ENCODE data around the gene ACRBP. TPM values are rescaled to one million over a fixed set of nuclear protein-coding genes. Genes with fewer than 3 reads are reported as not detected.
A peak's percentile ranks its signal among the peaks of the same experiment; 100 is the strongest.

The ACRBP gene
- total RNA-seq, 2 donors from 2014 or later = 5.1 to 9.1 TPM

DNA sequence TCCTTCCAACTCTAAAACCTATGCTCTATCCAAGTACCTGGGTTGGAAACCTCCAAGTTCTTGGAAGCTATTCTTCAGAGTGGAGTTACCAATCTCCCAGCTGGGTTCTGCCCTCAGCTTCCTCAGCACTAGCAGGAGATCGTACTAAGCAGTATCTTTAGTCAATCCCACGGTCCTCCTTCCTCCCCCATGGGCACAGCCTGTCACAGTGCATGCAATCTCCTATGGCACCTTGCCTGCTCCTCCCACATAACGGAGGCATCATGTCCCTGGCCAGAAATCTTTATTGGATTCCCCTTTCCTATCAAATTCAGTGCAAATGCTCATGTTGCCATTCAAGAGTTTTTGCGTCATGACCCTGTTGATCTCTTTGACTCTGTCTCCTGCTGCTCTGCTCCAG, 6.1 kb downstream of the ACRBP start:
- H3K36me3 ChIP-seq = no peaks in the 10 kb centered on the region
- ATAC-seq (ENCODE audit: insufficient number of reproducible peaks, low FRiP score, low read depth) (no peak), DNase-seq (ENCODE audit: low spot score) (no peak)
- no peaks in the 10 kb centered on the region for H3K4me1 ChIP-seq (ENCODE audit: control insufficient read depth in 1 of 2, low read depth in 2 of 2)
- H3K27me3 ChIP-seq (replicated peaks; ENCODE audit: insufficient read depth) = no peaks in the 10 kb centered on the region
- no peak overlapping the region for H3K4me3 ChIP-seq
- no peak overlapping the region for H3K27ac ChIP-seq
- no peak for TF ChIP-seq CTCF (IDR thresholded peaks at IDR 0.05)
- H3K9me3 ChIP-seq = no peaks in the 10 kb centered on the region

- no peak for ATAC-seq (ENCODE audit: insufficient number of reproducible peaks, low FRiP score, low read depth)
- Histone ChIP-seq H3K36me3 (no peaks in the 10 kb centered on the region), H3K27ac (no peak overlapping the region), H3K27me3 (replicated peaks; ENCODE audit: insufficient read depth) (no peaks in the 10 kb centered on the region), H3K4me3 (no peak overlapping the region), H3K9me3 (no peaks in the 10 kb centered on the region), H3K4me1 (ENCODE audit: control insufficient read depth in 1 of 2, low read depth in 2 of 2) (no peaks in the 10 kb centered on the region)
- no peak for TF ChIP-seq CTCF (IDR thresholded peaks at IDR 0.05)
- no peak for DNase-seq (ENCODE audit: low spot score)
Measured at GRCh38 chr12:6640497-6640896, 6.7 kb downstream of the ACRBP start.

DNA sequence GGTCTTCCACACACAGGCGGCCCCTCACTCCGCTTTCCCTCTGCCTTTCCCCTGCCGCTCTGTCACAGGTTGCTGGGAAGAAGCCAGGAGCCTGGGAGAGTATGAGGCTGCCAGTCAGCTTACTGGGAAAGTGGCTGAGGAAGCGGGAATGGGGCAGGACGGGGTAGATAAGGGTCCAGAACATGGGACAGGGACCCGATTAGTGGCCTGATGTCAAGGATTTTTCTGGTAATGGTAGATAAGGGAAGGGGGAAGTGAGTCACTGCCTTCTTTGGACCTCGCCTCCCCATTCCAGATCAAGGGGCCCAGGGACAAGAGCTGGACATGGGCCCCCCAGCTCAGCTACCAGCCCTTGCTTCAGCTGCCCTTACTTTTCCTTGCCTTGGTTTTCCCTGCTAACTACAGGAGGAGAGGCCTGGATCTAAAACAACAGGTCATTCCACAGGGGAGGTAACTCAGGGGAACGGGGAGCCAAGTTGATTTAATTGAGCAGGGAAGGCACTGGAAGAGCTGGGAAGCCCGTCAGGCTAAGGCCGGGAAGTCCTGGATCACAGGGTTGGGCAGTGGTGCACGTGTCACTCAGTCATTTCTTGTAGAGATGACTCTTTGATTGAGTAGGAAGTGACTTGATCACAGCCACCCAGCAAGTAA, 8.0 kb downstream of the ACRBP start:
- DNase-seq (ENCODE audit: low spot score) (no peak), ATAC-seq (ENCODE audit: insufficient number of reproducible peaks, low FRiP score, low read depth) (no peak)
- H3K9me3 ChIP-seq = no peaks in the 10 kb centered on the region
- H3K4me3 ChIP-seq = no peak overlapping the region
- no peak for TF ChIP-seq CTCF (IDR thresholded peaks at IDR 0.05)
- H3K4me1 ChIP-seq (ENCODE audit: control insufficient read depth in 1 of 2, low read depth in 2 of 2) = no peaks in the 10 kb centered on the region
- no peak overlapping the region for H3K27ac ChIP-seq
- H3K36me3 ChIP-seq = no peaks in the 10 kb centered on the region
- no peaks in the 10 kb centered on the region for H3K27me3 ChIP-seq (replicated peaks; ENCODE audit: insufficient read depth)

GRCh38 chr12:6638305-6638704, 8.9 kb downstream of the ACRBP start:
- ATAC-seq (ENCODE audit: insufficient number of reproducible peaks, low FRiP score, low read depth) (no peak), DNase-seq (ENCODE audit: low spot score) (no peak)
- Histone ChIP-seq H3K27me3 (replicated peaks; ENCODE audit: insufficient read depth) (no peaks in the 10 kb centered on the region), H3K4me3 (no peak overlapping the region), H3K36me3 (no peaks in the 10 kb centered on the region), H3K4me1 (ENCODE audit: control insufficient read depth in 1 of 2, low read depth in 2 of 2) (no peaks in the 10 kb centered on the region), H3K9me3 (no peaks in the 10 kb centered on the region), H3K27ac (no peak overlapping the region)
- TF ChIP-seq CTCF (IDR thresholded peaks at IDR 0.05) = no peak

- DNase-seq (ENCODE audit: low spot score) (no peak), ATAC-seq (ENCODE audit: insufficient number of reproducible peaks, low FRiP score, low read depth) (no peak)
- H3K4me3 ChIP-seq = peak within 1 kb of the TSS; percentile 15
- no peaks in the 10 kb centered on the region for H3K9me3 ChIP-seq
- no peaks in the 10 kb centered on the region for H3K27me3 ChIP-seq (replicated peaks; ENCODE audit: insufficient read depth)
- no peak within 1 kb of the TSS for H3K27ac ChIP-seq
- no peak for TF ChIP-seq CTCF (IDR thresholded peaks at IDR 0.05)
- H3K36me3 ChIP-seq = no peaks in the 10 kb centered on the region
- H3K4me1 ChIP-seq (ENCODE audit: control insufficient read depth in 1 of 2, low read depth in 2 of 2) = no peaks in the 10 kb centered on the region
Measured at GRCh38 chr12:6635856-6636531, 11.2 kb downstream of the ACRBP start, which contains the start of gene LPAR5. Gene LPAR5 (minus strand): TSS chr12:6635959. CDS start chr12:6621248, 14,711 bp downstream.
